NB4 (cell line): ENCODE results near the gene ANAPC10.
"Not testable (repeated sequence)": the region's sequence is repeated elsewhere in the genome, so short reads cannot be mapped to it uniquely, and the experiment has no call there.

Experiments used
- MYC ChIP-seq: IDR thresholded peaks from 2 replicates; pipeline ENCODE4 v1.6.1; 2011; ENCODE audit warnings: low read depth, low read length
- TF ChIP-seq, protein P1 (sequence below): IDR thresholded peaks from one replicate; pipeline ENCODE4 v1.5.1; 2012; ENCODE audit warnings: low read depth, low read length
- TF ChIP-seq, protein P2 (sequence below): IDR thresholded peaks from 2 replicates; pipeline ENCODE4 v1.6.1; 2011; ENCODE audit warnings: low read depth, low read length

DNA sequence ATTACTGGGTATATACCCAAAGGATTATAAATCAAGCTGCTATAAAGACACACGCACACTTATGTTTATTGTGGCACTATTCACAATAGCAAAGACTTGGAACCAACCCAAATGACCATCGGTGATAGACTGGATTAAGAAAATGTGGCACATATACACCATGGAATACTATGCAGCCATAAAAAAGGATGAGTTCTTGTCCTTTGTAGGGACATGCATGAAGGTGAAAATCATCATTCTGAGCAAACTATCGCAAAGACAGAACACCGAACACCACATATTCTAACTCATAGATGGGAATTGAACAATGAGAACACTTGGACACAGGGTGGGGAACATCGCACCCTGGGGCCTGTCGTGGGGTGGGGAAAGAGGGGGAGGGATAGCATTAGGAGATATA lies 87.7 kb downstream of the ANAPC10 start:
- TF ChIP-seq, protein P1, sequence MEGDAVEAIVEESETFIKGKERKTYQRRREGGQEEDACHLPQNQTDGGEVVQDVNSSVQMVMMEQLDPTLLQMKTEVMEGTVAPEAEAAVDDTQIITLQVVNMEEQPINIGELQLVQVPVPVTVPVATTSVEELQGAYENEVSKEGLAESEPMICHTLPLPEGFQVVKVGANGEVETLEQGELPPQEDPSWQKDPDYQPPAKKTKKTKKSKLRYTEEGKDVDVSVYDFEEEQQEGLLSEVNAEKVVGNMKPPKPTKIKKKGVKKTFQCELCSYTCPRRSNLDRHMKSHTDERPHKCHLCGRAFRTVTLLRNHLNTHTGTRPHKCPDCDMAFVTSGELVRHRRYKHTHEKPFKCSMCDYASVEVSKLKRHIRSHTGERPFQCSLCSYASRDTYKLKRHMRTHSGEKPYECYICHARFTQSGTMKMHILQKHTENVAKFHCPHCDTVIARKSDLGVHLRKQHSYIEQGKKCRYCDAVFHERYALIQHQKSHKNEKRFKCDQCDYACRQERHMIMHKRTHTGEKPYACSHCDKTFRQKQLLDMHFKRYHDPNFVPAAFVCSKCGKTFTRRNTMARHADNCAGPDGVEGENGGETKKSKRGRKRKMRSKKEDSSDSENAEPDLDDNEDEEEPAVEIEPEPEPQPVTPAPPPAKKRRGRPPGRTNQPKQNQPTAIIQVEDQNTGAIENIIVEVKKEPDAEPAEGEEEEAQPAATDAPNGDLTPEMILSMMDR: not testable (repeated sequence)
- TF ChIP-seq MYC: not testable (repeated sequence)
- TF ChIP-seq, protein P2, sequence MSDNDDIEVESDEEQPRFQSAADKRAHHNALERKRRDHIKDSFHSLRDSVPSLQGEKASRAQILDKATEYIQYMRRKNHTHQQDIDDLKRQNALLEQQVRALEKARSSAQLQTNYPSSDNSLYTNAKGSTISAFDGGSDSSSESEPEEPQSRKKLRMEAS: not testable (repeated sequence)
